CD14-positive monocyte (primary cell): Measurements from ENCODE around the gene SLC27A2. TPM values are rescaled to one million over a fixed set of nuclear protein-coding genes. Genes with fewer than 3 reads are reported as not detected.

Experiments used
- DNase-seq, 3 donors: peaks; one replicate each; pipeline ENCODE4 v3.0.0-alpha.2; 2011 to 2022
- H2AFZ ChIP-seq: 2 replicates; pipeline ENCODE4 v1.6.0; 2012; ENCODE audit warnings: mild to moderate bottlenecking, low read depth, low read length, inconsistent platforms; ENCODE audit not compliant: insufficient read depth, poor library complexity, severe bottlenecking
- H3K27ac ChIP-seq, 2 donors: 1 replicate in 1 of 2; 2 replicates in 1 of 2; pipeline ENCODE4 v1.5.1; 2012 to 2013; ENCODE audit warnings: low read length in 2 of 2, control low read depth in 1 of 2, inconsistent platforms in 1 of 2, low read depth in 1 of 2, mild to moderate bottlenecking in 1 of 2
- H3K27me3 ChIP-seq, 2 donors: one replicate each; pipeline versions ENCODE4 v1.6.0 to v1.6.1; 2011 to 2013; ENCODE audit warnings: low read length in 2 of 2; ENCODE audit not compliant: control insufficient read depth in 2 of 2, insufficient read depth in 2 of 2
- H3K36me3 ChIP-seq, 2 donors: replicated peaks in 1 of 2; 1 replicate in 1 of 2; 2 replicates in 1 of 2; pipeline versions ENCODE4 v1.5.1 to v1.6.1; 2012 to 2013; ENCODE audit warnings: low read length in 2 of 2, control low read depth in 1 of 2, inconsistent platforms in 1 of 2, mild to moderate bottlenecking in 1 of 2; ENCODE audit not compliant: insufficient read depth in 2 of 2, control insufficient read depth in 1 of 2
- H3K4me1 ChIP-seq, 2 donors: 1 replicate in 1 of 2; 2 replicates in 1 of 2; pipeline versions ENCODE4 v1.5.1 to v1.6.1; 2012 to 2013; ENCODE audit warnings: low read length in 2 of 2, control low read depth in 1 of 2, inconsistent platforms in 1 of 2, mild to moderate bottlenecking in 1 of 2, moderate library complexity in 1 of 2; ENCODE audit not compliant: insufficient read depth in 2 of 2, control insufficient read depth in 1 of 2
- H3K4me2 ChIP-seq: replicated peaks from 2 replicates; pipeline ENCODE3; 2012; ENCODE audit warnings: low read length, moderate library complexity, mild to moderate bottlenecking; ENCODE audit not compliant: poor library complexity, severe bottlenecking; ENCODE audit errors: extremely low read depth
- H3K4me3 ChIP-seq, 3 experiments: fragments of 200-600 bp in 1 of 3; sonication (generic) in 1 of 3; replicated peaks in 1 of 3; 1 replicate in 2 of 3; 2 replicates in 1 of 3; pipeline ENCODE4 v1.5.1; 2011 to 2013; ENCODE audit warnings: low read length in 3 of 3, mild to moderate bottlenecking in 3 of 3, control low read depth in 2 of 3, low read depth in 2 of 3, inconsistent platforms in 1 of 3, moderate library complexity in 1 of 3
- H3K79me2 ChIP-seq: 2 replicates; pipeline ENCODE4 v1.6.0; 2012; ENCODE audit warnings: mild to moderate bottlenecking, control low read depth, inconsistent platforms, low read length, moderate library complexity; ENCODE audit not compliant: insufficient read depth
- H3K9ac ChIP-seq: 2 replicates; pipeline ENCODE4 v1.6.0; 2017; ENCODE audit warnings: low read length, mild to moderate bottlenecking; ENCODE audit not compliant: insufficient read depth, poor library complexity, severe bottlenecking
- H3K9me3 ChIP-seq, 2 donors: replicated peaks in 1 of 2; 1 replicate in 1 of 2; 2 replicates in 1 of 2; pipeline versions ENCODE4 v1.5.1 to v1.6.1; 2012 to 2013; ENCODE audit warnings: low read length in 2 of 2, control low read depth in 1 of 2; ENCODE audit not compliant: control insufficient read depth in 1 of 2, insufficient read depth in 1 of 2
- H4K20me1 ChIP-seq: 2 replicates; pipeline ENCODE4 v1.6.0; 2012; ENCODE audit warnings: mild to moderate bottlenecking, low read length, control low read depth, moderate library complexity; ENCODE audit not compliant: insufficient read depth
- H3K27ac Mint-ChIP-seq, 7 donors: one replicate each; pipeline ENCODE4 v1.8.0; 2020; ENCODE audit warnings: mild to moderate bottlenecking in 7 of 7, mixed read lengths in 7 of 7, moderate library complexity in 6 of 7, inconsistent platforms in 2 of 7
- H3K27me3 Mint-ChIP-seq, 3 donors: one replicate each; pipeline ENCODE4 v1.8.0; 2021 to 2022; ENCODE audit warnings: low read depth in 3 of 3, mild to moderate bottlenecking in 3 of 3, mixed read lengths in 3 of 3, moderate library complexity in 3 of 3, inconsistent platforms in 1 of 3
- H3K36me3 Mint-ChIP-seq, 2 donors: one replicate each; pipeline ENCODE4 v1.8.0; 2020; ENCODE audit warnings: mixed read lengths in 2 of 2, inconsistent platforms in 1 of 2, mild to moderate bottlenecking in 1 of 2
- H3K4me1 Mint-ChIP-seq: one replicate; pipeline ENCODE4 v1.8.0; 2020; ENCODE audit warnings: mild to moderate bottlenecking, mixed read lengths
- H3K4me3 Mint-ChIP-seq, 2 donors: one replicate each; pipeline ENCODE4 v1.8.0; 2020; ENCODE audit warnings: mild to moderate bottlenecking in 2 of 2, mixed read lengths in 2 of 2, moderate library complexity in 1 of 2
- H3K9me3 Mint-ChIP-seq, 7 donors: one replicate each; pipeline ENCODE4 v1.8.0; 2020 to 2022; ENCODE audit warnings: mixed read lengths in 7 of 7, mild to moderate bottlenecking in 6 of 7, moderate library complexity in 6 of 7, inconsistent platforms in 2 of 7
- CTCF ChIP-seq: fragments of 200-600 bp; IDR thresholded peaks from one replicate; pipeline ENCODE4 v1.8.0; 2022; ENCODE audit warnings: antibody characterized with exemption, mild to moderate bottlenecking
- WGBS: methylation state at CpG from one replicate; pipeline ENCODE4 v1.1.5; 2013; ENCODE audit warnings: missing lambda C conversion rate; ENCODE audit not compliant: insufficient coverage; 5-methylcytosine and 5-hydroxymethylcytosine counted together
- intact Hi-C, 2 donors: fragments of 100-400 bp; cut with micrococcal nuclease; formaldehyde crosslinking; loops; one replicate each; pipeline versions ENCODE4 v1.15.0 to v1.15.1; 2023
- polyA plus RNA-seq, 3 donors: library from polyadenylated mRNA; depleted of rRNA in 1 of 3; unstranded in 2 of 3; stranded (reverse) in 1 of 3; fragments of 300-500 nt in 2 of 3; fragments of >200 nt in 1 of 3; fragmentation: Illumina TruSeq in 2 of 3; gene quantifications; 1 replicate in 2 of 3; 2 replicates in 1 of 3; pipeline ENCODE4 v1.2.3, GENCODE V29; 2012 to 2021

The SLC27A2 gene
- polyA plus RNA-seq, 3 donors = 0.13 TPM; not detected in 2

- Mint-ChIP-seq H3K27ac (no peak overlapping the region), H3K4me3 (no peak overlapping the region), H3K27me3 (no peaks in the 10 kb centered on the region), H3K4me1 (peaks cover 31% of the 10 kb centered on the region), H3K36me3 (peaks cover 3 to 15% of the 10 kb centered on the region in 2 donors), H3K9me3 (peaks cover 0 to 1% (median 0%) of the 10 kb centered on the region in 7 donors)
- WGBS = no CpG with 5 or more reads among the region's 3 CpGs
- no peak for TF ChIP-seq CTCF
- H3K9me3 ChIP-seq = no peaks in the 10 kb centered on the region
- DNase-seq = no peak
- H3K27me3 ChIP-seq = no peaks in the 10 kb centered on the region
- peaks cover 2 to 5% of the 10 kb centered on the region in 2 donors for H3K36me3 ChIP-seq
- H3K9ac ChIP-seq = no peak overlapping the region
- H3K27ac ChIP-seq = no peak overlapping the region
- H3K4me3 ChIP-seq = no peak overlapping the region
- H3K4me2 ChIP-seq = no peak overlapping the region
- H3K4me1 ChIP-seq = peaks cover 17 to 32% of the 10 kb centered on the region in 2 donors
- intact Hi-C loops = no loop called here
- H4K20me1 ChIP-seq = no peaks in the 10 kb centered on the region
- H3K79me2 ChIP-seq = no peaks in the 10 kb centered on the region
- no peak overlapping the region for H2AFZ ChIP-seq
Measured at GRCh38 chr15:50275908-50276307, 93.9 kb downstream of the SLC27A2 start.

- Histone ChIP-seq H3K4me2 (peak overlapping the region; percentile 42), H3K27me3 (no peaks in the 10 kb centered on the region), H3K9me3 (no peaks in the 10 kb centered on the region), H4K20me1 (no peaks in the 10 kb centered on the region), H3K27ac (peak overlapping the region in 1 of 2 donors; percentile 66), H3K4me3 (peak overlapping the region in 1 of 3 experiments; percentile 44), H3K4me1 (peaks cover 17 to 32% of the 10 kb centered on the region in 2 donors), H2AFZ (peak overlapping the region; percentile 3), H3K9ac (no peak overlapping the region), H3K36me3 (peaks cover 2 to 5% of the 10 kb centered on the region in 2 donors), H3K79me2 (no peaks in the 10 kb centered on the region)
- intact Hi-C loops = no loop called here
- no CpG with 5 or more reads among the region's 1 CpG for WGBS
- no peak for TF ChIP-seq CTCF
- Mint-ChIP-seq H3K4me3 (no peak overlapping the region), H3K27me3 (peaks cover 0 to 1% (median 0%) of the 10 kb centered on the region in 3 donors), H3K4me1 (peaks cover 28% of the 10 kb centered on the region), H3K36me3 (peaks cover 3 to 15% of the 10 kb centered on the region in 2 donors), H3K9me3 (peaks cover 0 to 1% (median 0%) of the 10 kb centered on the region in 7 donors), H3K27ac (peak overlapping the region; percentile 64 to 82 (median 72))
- DNase-seq = peak; percentile 27 to 67 (median 31)
Measured at GRCh38 chr15:50277370-50277769, 95.4 kb downstream of the SLC27A2 start.
